DMS114 treated with DMSO at 0.1 percent for 48 hours (cell line): Measurements from ENCODE around the gene TMEM207.
"Not testable (repeated sequence)": the region's sequence is repeated elsewhere in the genome, so short reads cannot be mapped to it uniquely, and the experiment has no call there.

Experiments
- DNase-seq: peaks from one replicate; lab custom pipeline; 2025; ENCODE audit not compliant: unreplicated experiment; lab: John Stamatoyannopoulos, UW

The TMEM207 gene

GRCh38 chr3:190449801-190450200 lies at the start of gene TMEM207:
TSS of gene TMEM207 (minus strand) at chr3:190449901. CDS start at chr3:190449809, 92 bp downstream.
- DNase-seq = no peak

GRCh38 chr3:190499122-190499521 lies 49.4 kb upstream of the TMEM207 start:
- no peak for DNase-seq

- no peak for DNase-seq
Observed at GRCh38 chr3:190498293-190498692, 48.6 kb upstream of the TMEM207 start.

- no peak for DNase-seq
Observed at GRCh38 chr3:190497811-190498210, 48.1 kb upstream of the TMEM207 start.

- no peak for DNase-seq
Observed at GRCh38 chr3:190496859-190497258, 47.2 kb upstream of the TMEM207 start.

GRCh38 chr3:190495796-190496195 lies 46.1 kb upstream of the TMEM207 start:
- DNase-seq = no peak

GRCh38 chr3:190495354-190495753 lies 45.7 kb upstream of the TMEM207 start:
- no peak for DNase-seq

GRCh38 chr3:190494907-190495306 lies 45.2 kb upstream of the TMEM207 start:
- DNase-seq = no peak

- DNase-seq = no peak
Observed at GRCh38 chr3:190492966-190493365, 43.3 kb upstream of the TMEM207 start.

GRCh38 chr3:190492129-190492528 lies 42.4 kb upstream of the TMEM207 start:
- no peak for DNase-seq

GRCh38 chr3:190491533-190492054 lies 41.9 kb upstream of the TMEM207 start:
- no peak for DNase-seq

GRCh38 chr3:190486908-190487607 lies 37.4 kb upstream of the TMEM207 start:
- no peak for DNase-seq

GRCh38 chr3:190486533-190486864 lies 36.8 kb upstream of the TMEM207 start:
- DNase-seq = no peak

GRCh38 chr3:190485830-190486532 lies 36.3 kb upstream of the TMEM207 start:
- DNase-seq = no peak

- no peak for DNase-seq
Observed at GRCh38 chr3:190481779-190482178, 32.1 kb upstream of the TMEM207 start.

- DNase-seq = not testable (repeated sequence)
Observed at GRCh38 chr3:190473261-190473660, 23.6 kb upstream of the TMEM207 start.

- no peak for DNase-seq
Observed at GRCh38 chr3:190467922-190468321, 18.2 kb upstream of the TMEM207 start.

GRCh38 chr3:190458040-190458439 lies 8.3 kb upstream of the TMEM207 start:
- no peak for DNase-seq

- DNase-seq = no peak
Observed at GRCh38 chr3:190456770-190457169, 7.1 kb upstream of the TMEM207 start.

- DNase-seq = no peak
Observed at GRCh38 chr3:190455828-190456227, 6.1 kb upstream of the TMEM207 start.

- no peak for DNase-seq
Observed at GRCh38 chr3:190448256-190448655, 1.4 kb downstream of the TMEM207 start.

GRCh38 chr3:190446573-190447279 lies 3.0 kb downstream of the TMEM207 start:
- DNase-seq = no peak
